SJSA1 (cell line): ENCODE measurements around the gene BCCIP. TPM values are rescaled to one million over a fixed set of nuclear protein-coding genes. Genes with fewer than 3 reads are reported as not detected.

Experiments
- DNase-seq, 2 experiments: peaks; one replicate each; pipeline ENCODE4 v3.0.0-alpha.2; 2015 to 2020; ENCODE audit warnings: low spot score in 2 of 2, low read depth in 1 of 2
- H3K27ac ChIP-seq: fragments of 250-450 bp; sonication (Bioruptor Pico); 2 replicates; pipeline ENCODE4 v1.5.1; 2020; ENCODE audit warnings: mild to moderate bottlenecking, moderate library complexity
- H3K27me3 ChIP-seq: fragments of 250-450 bp; sonication (Bioruptor Pico); replicated peaks from 2 replicates; pipeline ENCODE4 v1.5.1; 2020; ENCODE audit warnings: mild to moderate bottlenecking, moderate library complexity
- H3K36me3 ChIP-seq: fragments of 250-450 bp; sonication (Bioruptor Pico); 2 replicates; pipeline ENCODE4 v1.5.1; 2020; ENCODE audit warnings: mild to moderate bottlenecking
- H3K4me1 ChIP-seq: fragments of 250-450 bp; sonication (Bioruptor Pico); replicated peaks from 2 replicates; pipeline ENCODE4 v1.6.1; 2021; ENCODE audit warnings: mild to moderate bottlenecking
- H3K4me3 ChIP-seq: fragments of 250-450 bp; sonication (Bioruptor Pico); 2 replicates; pipeline ENCODE4 v1.5.1; 2020; ENCODE audit warnings: mild to moderate bottlenecking
- H3K9me3 ChIP-seq: fragments of 250-450 bp; sonication (Bioruptor Pico); replicated peaks from 2 replicates; pipeline ENCODE4 v1.5.1; 2020; ENCODE audit warnings: mild to moderate bottlenecking
- total RNA-seq: library from RNA; depleted of rRNA; stranded (reverse); fragments of >200 nt; shearing (Covaris generic); gene quantifications from 2 replicates; pipeline ENCODE4 v1.2.3, GENCODE V29; 2014

The BCCIP gene
- total RNA-seq, 1 experiment from 2014 or later = 122 TPM

DNA sequence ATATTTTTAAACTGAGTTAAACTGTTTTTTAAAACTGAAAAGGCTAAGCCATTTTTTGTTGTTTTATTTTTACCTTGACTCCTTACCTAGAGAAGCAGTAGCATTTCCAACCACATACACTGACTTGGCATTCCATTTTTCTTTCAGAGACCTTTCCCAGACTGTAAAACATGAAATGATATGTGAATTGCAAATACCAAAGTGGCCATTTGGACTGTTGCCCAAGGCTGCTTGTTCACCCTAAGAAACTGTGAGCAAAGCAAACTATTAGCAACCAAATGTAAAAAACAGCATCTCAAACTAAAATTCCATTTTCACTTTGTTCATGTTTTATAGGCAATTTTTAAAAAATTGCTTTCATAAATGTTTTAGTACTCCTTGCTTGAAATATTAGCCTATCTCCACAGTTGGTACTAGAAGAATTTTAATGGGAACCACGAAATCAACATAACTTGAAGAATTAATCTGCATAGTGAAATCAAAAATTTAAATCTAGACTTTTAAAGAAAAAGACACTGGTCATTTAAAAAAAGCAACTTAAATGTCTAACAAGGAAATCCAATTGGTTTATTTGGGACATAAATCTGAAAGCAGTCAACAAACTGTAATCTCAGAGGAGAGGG is 11.1 kb upstream of the BCCIP start:
- Histone ChIP-seq H3K27ac (no peak overlapping the region), H3K27me3 (no peaks in the 10 kb centered on the region), H3K9me3 (no peaks in the 10 kb centered on the region), H3K36me3 (peaks cover 39% of the 10 kb centered on the region), H3K4me1 (no peaks in the 10 kb centered on the region), H3K4me3 (no peak overlapping the region)
- no peak for DNase-seq

DNA sequence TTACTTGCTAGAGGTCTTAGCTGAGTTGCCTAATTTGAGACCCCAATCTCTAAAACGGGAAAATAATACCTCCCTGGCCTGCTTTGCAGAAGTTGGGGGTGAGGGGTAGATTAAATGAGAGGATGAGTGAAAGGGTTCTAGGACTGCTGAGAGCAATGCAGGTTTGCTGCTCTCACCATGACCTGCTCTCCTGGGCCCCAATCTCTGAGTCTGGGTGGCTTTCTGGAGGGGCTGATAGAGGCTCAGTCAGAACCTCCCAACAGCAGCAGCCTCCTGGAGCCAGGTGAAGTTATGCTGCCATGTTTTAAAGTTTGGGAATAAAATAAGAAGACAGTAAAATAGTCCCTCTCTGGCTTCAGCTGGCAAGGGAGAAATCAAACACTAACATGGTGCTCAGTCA is 7.6 kb upstream of the BCCIP start:
- H3K36me3 ChIP-seq = peaks cover 24% of the 10 kb centered on the region
- no peaks in the 10 kb centered on the region for H3K9me3 ChIP-seq
- H3K4me1 ChIP-seq = no peaks in the 10 kb centered on the region
- no peaks in the 10 kb centered on the region for H3K27me3 ChIP-seq
- no peak overlapping the region for H3K4me3 ChIP-seq
- H3K27ac ChIP-seq = no peak overlapping the region
- DNase-seq = no peak

DNA sequence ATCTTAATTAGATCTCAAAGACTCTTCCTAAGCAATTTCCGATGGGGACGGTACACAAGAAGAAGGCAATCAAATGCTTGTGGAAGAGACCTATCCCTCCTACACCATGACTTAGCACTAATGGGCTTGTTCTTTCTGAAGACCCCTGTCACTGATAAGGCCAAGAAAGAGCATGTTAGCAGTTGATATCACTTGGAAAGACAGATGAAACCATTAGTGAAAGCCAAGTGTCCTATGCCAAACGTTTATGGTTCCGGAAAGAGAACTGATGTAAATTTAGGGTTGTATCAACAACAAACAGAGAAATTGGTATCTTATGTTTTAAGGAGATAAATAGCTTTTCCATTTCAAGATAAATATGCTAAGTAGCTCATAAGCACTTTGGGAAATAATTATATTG is 6.8 kb upstream of the BCCIP start:
- Histone ChIP-seq H3K4me3 (no peak overlapping the region), H3K27ac (no peak overlapping the region), H3K4me1 (no peaks in the 10 kb centered on the region), H3K27me3 (no peaks in the 10 kb centered on the region), H3K36me3 (peaks cover 17% of the 10 kb centered on the region), H3K9me3 (no peaks in the 10 kb centered on the region)
- DNase-seq = no peak

DNA sequence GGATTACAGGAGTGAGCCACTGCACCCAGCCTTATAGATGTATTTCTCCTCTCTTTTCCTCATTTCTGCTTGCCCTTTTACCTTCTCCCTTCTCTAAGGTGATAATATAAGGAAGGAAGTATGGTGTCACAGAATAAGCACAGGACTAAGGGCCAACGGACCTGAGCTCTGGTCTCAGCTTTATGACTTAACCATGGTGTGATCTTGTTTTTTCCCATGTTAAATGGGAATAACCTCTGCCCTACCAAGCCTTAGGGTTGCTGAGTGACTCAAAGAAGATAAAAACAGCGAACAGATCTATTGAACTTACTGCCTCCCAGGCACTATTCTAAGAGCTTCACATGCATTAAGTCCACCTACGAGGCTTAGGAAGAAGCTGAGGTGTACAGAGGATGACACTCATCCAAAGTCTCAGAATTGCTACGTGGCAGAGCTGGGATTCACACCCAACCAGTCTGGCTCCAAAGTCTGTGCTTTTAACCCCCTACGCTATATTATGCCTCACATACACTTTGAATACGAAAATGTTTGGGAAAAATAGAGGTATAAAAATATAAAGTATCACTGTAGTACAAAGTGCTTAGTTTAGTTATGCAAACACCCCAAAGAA is 5.9 kb upstream of the BCCIP start:
- Histone ChIP-seq H3K4me1 (peaks cover 5% of the 10 kb centered on the region), H3K9me3 (no peaks in the 10 kb centered on the region), H3K36me3 (peaks cover 17% of the 10 kb centered on the region), H3K27me3 (no peaks in the 10 kb centered on the region), H3K4me3 (no peak overlapping the region), H3K27ac (no peak overlapping the region)
- DNase-seq = no peak

DNA sequence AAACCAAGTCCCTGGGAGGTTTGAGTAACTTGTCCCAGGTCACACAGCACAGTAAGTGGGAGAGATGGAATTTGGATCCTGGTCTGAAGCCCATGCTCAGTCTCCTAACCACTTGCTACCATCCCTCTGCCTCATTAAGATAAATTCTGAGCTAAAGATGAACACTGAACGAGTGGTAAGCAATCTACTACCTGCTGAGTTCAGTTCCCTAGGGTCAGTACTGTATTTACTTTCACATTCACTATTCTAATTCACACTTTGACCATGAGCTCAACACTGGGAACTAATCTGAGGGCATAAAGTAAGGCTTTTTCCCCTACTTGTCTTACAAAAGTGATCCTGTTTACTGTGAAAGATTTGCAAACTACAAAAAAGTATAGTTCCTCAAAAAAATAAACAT is 2.6 kb upstream of the BCCIP start:
- Histone ChIP-seq H3K9me3 (no peaks in the 10 kb centered on the region), H3K4me1 (peaks cover 15% of the 10 kb centered on the region), H3K36me3 (peaks cover 24% of the 10 kb centered on the region), H3K27ac (no peak overlapping the region), H3K27me3 (no peaks in the 10 kb centered on the region), H3K4me3 (no peak overlapping the region)
- DNase-seq = no peak

DNA sequence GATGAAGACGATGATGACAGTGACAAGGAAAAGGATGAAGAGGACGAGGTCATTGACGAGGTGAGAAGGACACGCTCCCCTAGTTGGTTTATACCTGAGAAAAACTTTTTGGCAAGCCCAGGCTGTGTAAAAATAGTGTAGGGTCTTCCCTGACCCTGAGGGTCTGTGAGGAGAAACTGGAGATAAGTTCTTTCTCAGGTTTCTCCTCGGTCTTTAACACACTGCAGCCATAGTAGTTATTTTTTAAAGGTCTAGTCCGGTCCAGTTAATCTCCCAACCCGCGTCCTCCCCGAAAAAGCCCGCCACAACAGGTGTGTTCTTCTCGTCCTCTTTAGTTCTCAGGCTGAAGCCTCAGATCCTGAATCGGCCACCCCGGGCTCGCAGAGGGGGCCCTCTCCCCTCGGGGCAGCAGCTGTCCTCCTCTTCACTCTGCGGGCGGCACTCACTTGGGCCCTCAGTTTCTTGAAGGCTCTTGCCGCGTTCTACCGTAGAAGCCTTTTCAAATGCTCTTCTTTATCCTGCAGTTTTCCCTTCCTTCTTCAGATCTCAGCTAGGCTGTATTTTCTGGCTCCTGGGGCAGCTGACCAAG is 411 bp downstream of the BCCIP start:
- Histone ChIP-seq H3K27ac (peak overlapping the region; percentile 98), H3K27me3 (no peaks in the 10 kb centered on the region), H3K4me3 (peak overlapping the region; percentile 96), H3K36me3 (peaks cover 50% of the 10 kb centered on the region), H3K4me1 (peaks cover 15% of the 10 kb centered on the region), H3K9me3 (no peaks in the 10 kb centered on the region)
- DNase-seq = peak in 1 of 2 experiments; percentile 18

DNA sequence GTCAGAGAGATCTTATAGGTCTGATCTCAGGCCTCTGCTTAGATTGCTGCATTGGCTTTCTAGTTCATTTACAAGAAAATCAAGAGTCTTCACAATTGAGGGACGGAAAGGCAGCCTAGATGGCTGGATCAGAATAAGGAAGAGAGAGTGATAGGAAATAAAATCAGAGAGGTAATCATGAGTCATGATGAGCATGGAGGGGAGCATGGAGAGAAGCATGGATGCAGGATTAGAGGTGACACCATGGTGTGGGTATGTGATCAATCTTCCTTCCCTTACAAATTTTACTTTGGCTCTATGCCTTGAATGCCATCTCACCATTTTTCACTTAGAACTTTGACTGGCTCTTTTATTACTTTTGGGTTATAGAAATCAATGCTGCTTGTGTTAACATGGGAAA is 1.4 kb downstream of the BCCIP start:
- Histone ChIP-seq H3K36me3 (peaks cover 60% of the 10 kb centered on the region), H3K27ac (0 out of 2 replicates have a peak overlapping the region, but pooled peaks have one; percentile 1), H3K4me1 (peaks cover 15% of the 10 kb centered on the region), H3K9me3 (no peaks in the 10 kb centered on the region), H3K27me3 (no peaks in the 10 kb centered on the region), H3K4me3 (peak overlapping the region; percentile 96)
- no peak for DNase-seq

DNA sequence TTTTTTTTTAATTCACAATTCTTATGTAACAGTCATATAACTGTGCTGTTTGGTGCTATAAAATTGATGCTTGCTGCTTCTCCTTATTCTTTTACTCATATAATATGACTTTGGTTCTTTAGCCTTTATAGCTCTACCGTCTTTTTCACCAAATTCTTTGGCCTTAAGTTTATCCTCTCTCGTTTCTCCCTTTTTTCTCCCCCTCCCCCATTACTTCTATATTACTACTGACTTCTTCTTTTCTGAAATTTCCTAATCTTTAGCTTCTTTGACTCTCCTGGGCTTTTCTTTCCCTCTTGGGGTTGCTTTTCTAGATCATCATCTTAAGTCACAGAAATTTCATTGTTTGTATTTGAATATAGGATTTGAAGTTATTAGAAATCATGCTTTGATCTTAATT is 3.8 kb downstream of the BCCIP start:
- peaks cover 84% of the 10 kb centered on the region for H3K36me3 ChIP-seq

DNA sequence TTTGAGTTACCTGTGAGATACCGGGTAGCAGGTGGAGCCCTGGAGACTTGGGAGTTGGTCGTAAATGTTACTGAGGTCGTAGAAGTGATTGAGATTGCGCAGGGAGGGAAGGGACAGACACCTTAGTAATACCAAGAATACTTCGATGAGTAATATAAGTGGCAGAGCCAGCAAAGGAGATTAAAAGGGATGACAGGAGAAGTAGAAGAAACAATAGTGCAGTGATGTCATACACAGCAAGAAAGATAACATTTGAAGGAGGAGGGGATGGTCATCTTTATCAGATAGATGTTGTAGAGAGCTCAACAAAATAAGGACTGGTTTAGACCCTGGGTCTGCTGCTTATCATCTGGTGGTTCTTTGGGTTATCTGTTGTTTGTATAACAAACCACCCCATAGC is 5.0 kb downstream of the BCCIP start:
- DNase-seq = no peak
- H3K27me3 ChIP-seq = no peaks in the 10 kb centered on the region
- peaks cover 10% of the 10 kb centered on the region for H3K4me1 ChIP-seq
- H3K9me3 ChIP-seq = no peaks in the 10 kb centered on the region
- H3K27ac ChIP-seq = no peak overlapping the region
- H3K4me3 ChIP-seq = no peak overlapping the region
- H3K36me3 ChIP-seq = peaks cover 92% of the 10 kb centered on the region

More for the DNA sequence above, 3.8 kb downstream of the BCCIP start:
- H3K4me3 ChIP-seq = no peak overlapping the region
- H3K9me3 ChIP-seq = no peaks in the 10 kb centered on the region
- no peaks in the 10 kb centered on the region for H3K27me3 ChIP-seq
- H3K27ac ChIP-seq = no peak overlapping the region
- peaks cover 13% of the 10 kb centered on the region for H3K4me1 ChIP-seq
- no peak for DNase-seq

DNA sequence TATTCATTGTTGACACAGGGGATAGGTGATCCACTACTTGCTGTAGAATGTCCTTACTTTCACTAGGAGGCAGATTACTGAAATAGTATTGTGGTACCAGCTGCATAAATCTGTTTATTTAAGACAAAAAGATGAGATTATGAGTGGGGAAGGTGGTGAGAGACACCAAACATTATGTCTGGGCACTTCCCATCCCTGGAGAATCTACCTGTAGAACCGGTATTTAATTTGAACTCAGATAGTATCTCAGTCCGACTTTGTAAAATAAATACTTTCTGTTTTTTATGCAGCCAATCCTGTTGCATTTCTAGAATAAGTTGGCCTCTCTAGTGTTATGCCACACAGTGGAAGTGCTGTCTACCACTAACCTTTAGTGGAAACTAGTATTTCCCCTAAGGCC is 13.4 kb downstream of the BCCIP start:
- DNase-seq = no peak
- H3K4me1 ChIP-seq = peaks cover 12% of the 10 kb centered on the region
- H3K36me3 ChIP-seq = peaks cover 91% of the 10 kb centered on the region
- H3K27ac ChIP-seq = no peak overlapping the region
- H3K4me3 ChIP-seq = no peak overlapping the region
- no peaks in the 10 kb centered on the region for H3K9me3 ChIP-seq
- no peaks in the 10 kb centered on the region for H3K27me3 ChIP-seq

DNA sequence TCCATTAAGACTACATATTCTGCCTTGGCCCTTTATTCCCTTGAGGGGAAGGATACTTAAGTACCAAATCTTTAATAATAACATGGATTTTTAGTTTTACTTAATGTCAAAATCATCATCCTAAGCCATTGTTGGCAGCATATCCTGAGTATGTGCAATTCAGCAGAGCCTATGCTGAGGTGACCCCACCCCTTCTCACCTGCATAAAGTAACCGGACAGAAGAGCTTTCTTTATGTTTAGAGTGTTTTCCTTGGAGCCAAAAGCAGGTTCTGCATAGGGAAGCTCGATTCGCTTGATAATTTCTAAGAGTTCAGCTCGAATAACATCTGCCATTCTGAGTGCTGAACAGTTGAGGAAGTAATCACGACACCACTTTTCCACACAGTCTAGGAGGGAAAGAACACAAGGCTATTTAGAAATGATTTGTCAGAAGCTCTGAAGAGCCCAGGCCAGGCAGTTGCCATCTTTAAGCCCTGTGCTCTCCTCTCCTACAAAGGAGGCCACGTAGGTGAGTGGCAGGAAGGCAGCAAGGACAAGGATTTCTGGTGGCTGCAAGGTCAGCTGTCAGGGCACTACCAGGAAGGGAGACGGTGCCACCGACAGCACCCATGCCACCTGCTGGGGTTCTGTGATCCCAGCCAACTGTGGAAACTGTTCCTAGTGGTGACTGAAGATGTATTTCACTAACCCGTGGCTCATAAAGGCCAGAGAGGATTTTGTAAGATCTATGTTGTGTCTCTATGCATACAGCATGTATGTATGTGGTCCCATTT is 15.6 kb downstream of the BCCIP start:
- no peak overlapping the region for H3K4me3 ChIP-seq
- no peaks in the 10 kb centered on the region for H3K27me3 ChIP-seq
- peaks cover 72% of the 10 kb centered on the region for H3K36me3 ChIP-seq
- H3K9me3 ChIP-seq = no peaks in the 10 kb centered on the region
- peaks cover 12% of the 10 kb centered on the region for H3K4me1 ChIP-seq
- H3K27ac ChIP-seq = no peak overlapping the region
- DNase-seq = no peak

DNA sequence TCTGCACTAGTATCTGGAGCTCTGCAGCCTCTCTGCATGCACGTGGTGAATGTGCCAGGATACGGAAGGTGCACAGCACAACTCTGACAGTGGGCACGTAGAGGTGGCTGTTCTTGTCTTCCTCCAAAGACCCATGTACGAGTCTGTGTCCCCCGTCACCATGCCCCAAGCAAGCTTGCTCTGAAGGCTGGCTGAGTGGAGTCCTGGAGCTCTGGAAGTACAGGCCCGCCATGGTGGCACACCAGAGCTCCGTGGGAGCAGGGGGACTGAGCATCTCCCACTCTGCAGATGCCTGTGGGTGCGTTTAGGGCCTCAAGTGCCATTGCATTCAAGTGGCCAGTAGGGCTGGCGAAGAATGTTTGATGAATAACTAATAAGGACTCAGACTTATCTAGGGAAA is 17.1 kb downstream of the BCCIP start:
- peaks cover 12% of the 10 kb centered on the region for H3K4me1 ChIP-seq
- no peak overlapping the region; the same call in 1 of the 2 replicates for H3K27ac ChIP-seq
- DNase-seq = no peak
- no peak overlapping the region for H3K4me3 ChIP-seq
- no peaks in the 10 kb centered on the region for H3K27me3 ChIP-seq
- no peaks in the 10 kb centered on the region for H3K9me3 ChIP-seq
- peaks cover 62% of the 10 kb centered on the region for H3K36me3 ChIP-seq

DNA sequence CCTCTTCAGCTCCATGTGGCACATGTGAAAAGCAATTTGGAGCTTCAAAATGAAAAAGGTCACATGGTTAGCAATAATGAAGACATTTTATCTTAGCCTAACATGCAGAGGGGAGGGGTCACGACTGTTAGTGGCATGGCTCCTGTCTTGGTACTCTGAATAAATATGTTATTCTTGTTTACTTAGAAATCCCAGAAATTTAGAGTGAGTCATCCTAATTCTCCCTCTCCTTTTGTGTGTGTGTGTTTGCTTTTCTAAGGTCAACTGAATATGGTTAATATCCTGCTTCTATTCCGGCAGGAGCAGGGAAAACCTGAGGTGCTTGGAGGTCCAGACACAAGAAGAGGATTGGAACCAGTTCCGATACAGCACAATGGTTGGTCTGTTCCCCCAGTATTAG is 17.6 kb downstream of the BCCIP start:
- H3K27ac ChIP-seq = peak overlapping the region; percentile 8; the same call in 1 of the 2 replicates
- H3K36me3 ChIP-seq = peaks cover 59% of the 10 kb centered on the region
- peak in 1 of 2 experiments; percentile 37 for DNase-seq
- peaks cover 12% of the 10 kb centered on the region for H3K4me1 ChIP-seq
- H3K9me3 ChIP-seq = no peaks in the 10 kb centered on the region
- no peaks in the 10 kb centered on the region for H3K27me3 ChIP-seq
- H3K4me3 ChIP-seq = no peak overlapping the region
